GM21529 (cell line): ENCODE measurements around the gene KDF1.

ENCODE experiments used
- ATAC-seq: cut with Tn5 transposase; IDR thresholded peaks from one replicate; pipeline ENCODE4 v1.9.1; 2021; ENCODE audit not compliant: unreplicated experiment

The KDF1 gene

GRCh38 chr1:26921540-26922430 is 38.5 kb downstream of the KDF1 start, which contains the start of gene NUDC:
Gene NUDC (plus strand): TSS chr1:26921743. CDS start chr1:26921849, 106 bp downstream.
- ATAC-seq = peak; percentile 97

- no peak for ATAC-seq
Observed at GRCh38 chr1:26921126-26921539, 39.1 kb downstream of the KDF1 start.

- no peak for ATAC-seq
Observed at GRCh38 chr1:26915204-26915842, 44.9 kb downstream of the KDF1 start.

GRCh38 chr1:26913754-26914619 is 46.3 kb downstream of the KDF1 start, which contains the start of gene NR0B2:
Gene NR0B2 (minus strand): TSS chr1:26913975. CDS start chr1:26913940, 35 bp downstream.
- no peak for ATAC-seq

- ATAC-seq = no peak
Observed at GRCh38 chr1:26913389-26913753, 46.9 kb downstream of the KDF1 start.

- ATAC-seq = no peak
Observed at GRCh38 chr1:26912147-26912490, 48.1 kb downstream of the KDF1 start.

GRCh38 chr1:26911399-26912146 is 48.7 kb downstream of the KDF1 start:
- no peak for ATAC-seq

GRCh38 chr1:26910343-26911160 is 49.7 kb downstream of the KDF1 start:
- no peak for ATAC-seq

- ATAC-seq = no peak
Observed at GRCh38 chr1:26909951-26910342, 50.3 kb downstream of the KDF1 start.

- no peak for ATAC-seq
Observed at GRCh38 chr1:26907071-26907917, 53.0 kb downstream of the KDF1 start.

GRCh38 chr1:26900815-26901511 is 59.3 kb downstream of the KDF1 start:
- no peak for ATAC-seq

GRCh38 chr1:26900001-26900814 is 60.1 kb downstream of the KDF1 start, which contains the start of gene GPATCH3:
Gene GPATCH3 (minus strand): TSS chr1:26900467. CDS start chr1:26900442, 25 bp downstream.
- peak; percentile 83 for ATAC-seq
